Naive B cell (primary cell): ENCODE data around the gene KLHDC10. TPM values are rescaled to one million over a fixed set of nuclear protein-coding genes. Genes with fewer than 3 reads are reported as not detected.
"Not testable (repeated sequence)": the region's sequence is repeated elsewhere in the genome, so short reads cannot be mapped to it uniquely, and the experiment has no call there.

Experiments
- ATAC-seq, 2 donors: fragments of 150-1000 bp; cut with Tn5 transposase; 2 replicates each; pipeline ENCODE4 v1.10.0; 2021; ENCODE audit warnings: low read depth in 2 of 2, mild to moderate bottlenecking in 2 of 2, moderate library complexity in 2 of 2
- DNase-seq: peaks from one replicate; pipeline ENCODE4 v3.0.0; 2022
- H3K27ac Mint-ChIP-seq, 6 donors: one replicate each; pipeline ENCODE4 v1.8.0; 2020 to 2022; ENCODE audit warnings: mild to moderate bottlenecking in 6 of 6, mixed read lengths in 6 of 6, moderate library complexity in 5 of 6, inconsistent platforms in 2 of 6
- H3K27me3 Mint-ChIP-seq, 3 donors: one replicate each; pipeline ENCODE4 v1.8.0; 2021 to 2022; ENCODE audit warnings: mixed read lengths in 3 of 3, mild to moderate bottlenecking in 1 of 3
- H3K36me3 Mint-ChIP-seq, 2 donors: one replicate each; pipeline ENCODE4 v1.8.0; 2020 to 2022; ENCODE audit warnings: mixed read lengths in 2 of 2, inconsistent platforms in 1 of 2, mild to moderate bottlenecking in 1 of 2
- H3K4me1 Mint-ChIP-seq, 3 donors: one replicate each; pipeline ENCODE4 v1.8.0; 2020 to 2022; ENCODE audit warnings: mixed read lengths in 3 of 3, inconsistent platforms in 1 of 3, mild to moderate bottlenecking in 1 of 3, moderate library complexity in 1 of 3
- H3K4me3 Mint-ChIP-seq, 8 donors: one replicate each; pipeline ENCODE4 v1.8.0; 2020 to 2022; ENCODE audit warnings: mild to moderate bottlenecking in 8 of 8, mixed read lengths in 8 of 8, moderate library complexity in 8 of 8, inconsistent platforms in 2 of 8
- H3K9me3 Mint-ChIP-seq, 7 donors: one replicate each; pipeline ENCODE4 v1.8.0; 2020 to 2022; ENCODE audit warnings: mixed read lengths in 7 of 7, mild to moderate bottlenecking in 5 of 7, inconsistent platforms in 2 of 7, moderate library complexity in 1 of 7
- polyA plus RNA-seq, 6 donors: library from polyadenylated mRNA; unstranded; fragments of 300-500 nt; fragmentation: Illumina TruSeq; gene quantifications; one replicate each; pipeline ENCODE4 v1.2.3, GENCODE V29; 2021; ENCODE audit warnings: low read depth in 6 of 6

Gene KLHDC10
- polyA plus RNA-seq: 1 to 10 TPM; 1.4 to 6.5 (median 3.5) TPM

GRCh38 chr7:130069978-130070860, at the start of gene KLHDC10:
KLHDC10 (plus strand) TSS chr7:130070534; CDS start chr7:130070644, 110 bp downstream.
- H3K27me3 Mint-ChIP-seq: peaks cover 0 to 5% (median 0%) of the 10 kb centered on the region in 3 donors
- peak within 1 kb of the TSS; percentile 72 to 98 (median 94) for H3K27ac Mint-ChIP-seq
- H3K4me1 Mint-ChIP-seq: peaks cover 31 to 49% (median 41%) of the 10 kb centered on the region in 3 donors

DNA sequence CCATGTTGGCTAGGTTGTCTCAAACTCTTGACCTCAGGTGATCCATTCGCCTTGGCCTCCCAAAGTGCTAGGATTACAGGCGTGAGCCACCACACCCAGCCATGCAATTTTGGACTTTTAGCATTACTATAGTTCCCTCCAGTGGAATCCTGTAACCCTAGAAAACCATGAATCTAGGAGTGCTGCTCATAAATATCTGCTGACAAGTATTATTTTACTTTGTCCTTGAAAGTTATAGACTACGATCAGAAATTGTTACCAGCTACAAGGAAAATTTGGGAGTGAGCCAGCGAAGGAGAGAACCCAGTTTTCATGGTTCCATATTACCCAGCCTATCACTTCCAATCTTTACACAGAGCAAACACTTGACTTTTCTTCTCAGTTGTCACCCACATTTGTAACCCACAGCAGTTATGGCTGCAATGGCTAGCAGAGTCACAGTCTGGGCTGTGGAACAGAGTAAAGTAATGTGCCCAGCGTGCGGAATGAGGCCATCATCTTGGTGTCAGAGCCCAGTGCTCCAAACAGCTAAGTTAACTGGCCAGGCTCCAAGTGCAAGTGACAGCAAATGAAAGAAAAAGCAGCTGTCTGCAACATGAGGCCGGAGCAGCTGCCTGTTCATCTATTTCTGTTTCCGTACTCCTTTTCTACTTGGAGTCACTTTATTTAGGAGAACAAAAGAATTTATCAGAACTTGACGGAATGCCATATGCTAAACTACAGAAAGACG, 49.1 kb upstream of the KLHDC10 start:
- no peak for ATAC-seq
- peaks cover 20 to 22% of the 10 kb centered on the region in 2 donors for H3K36me3 Mint-ChIP-seq

More at GRCh38 chr7:130069978-130070860, at the start of gene KLHDC10:
- Mint-ChIP-seq H3K36me3 (peaks cover 0 to 8% of the 10 kb centered on the region in 2 donors), H3K4me3 (peak within 1 kb of the TSS; percentile 84 to 98 (median 92)), H3K9me3 (no peaks in the 10 kb centered on the region)
- ATAC-seq (peak; percentile 95 to 98), DNase-seq (peak; percentile 96)

DNA sequence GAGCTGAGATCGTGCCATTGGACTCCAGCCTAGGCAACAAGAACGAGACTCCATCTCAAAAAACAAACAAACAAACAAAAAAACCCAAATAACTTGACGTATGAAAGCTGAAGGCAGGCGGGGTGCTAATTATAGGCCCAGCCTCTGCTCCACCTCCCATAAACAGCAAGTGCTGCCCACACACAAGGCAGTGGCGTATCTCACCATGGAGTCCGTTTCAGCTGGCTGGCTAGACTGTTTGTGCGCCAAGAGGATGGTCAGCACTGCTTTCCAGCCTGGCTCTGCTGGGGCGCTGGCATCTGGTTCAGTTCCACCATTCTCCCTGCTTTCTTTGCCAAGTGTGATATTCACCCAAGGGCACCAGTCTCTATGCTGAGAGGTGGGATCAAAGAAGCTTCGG, 48.2 kb upstream of the KLHDC10 start:
- Mint-ChIP-seq H3K27me3 (no peaks in the 10 kb centered on the region), H3K36me3 (peaks cover 20 to 23% of the 10 kb centered on the region in 2 donors), H3K27ac (no peak overlapping the region), H3K4me1 (no peaks in the 10 kb centered on the region), H3K9me3 (no peaks in the 10 kb centered on the region), H3K4me3 (no peak overlapping the region)
- ATAC-seq (no peak), DNase-seq (no peak)

More for the DNA sequence above, 49.1 kb upstream of the KLHDC10 start:
- Mint-ChIP-seq H3K4me3 (no peak overlapping the region), H3K4me1 (no peaks in the 10 kb centered on the region), H3K27me3 (no peaks in the 10 kb centered on the region), H3K9me3 (no peaks in the 10 kb centered on the region), H3K27ac (peak overlapping the region in 1 of 6 donors; percentile 49)
- no peak for DNase-seq

- ATAC-seq (no peak), DNase-seq (no peak)
- no peaks in the 10 kb centered on the region for H3K4me1 Mint-ChIP-seq
- no peak overlapping the region for H3K4me3 Mint-ChIP-seq
- no peaks in the 10 kb centered on the region for H3K27me3 Mint-ChIP-seq
- no peaks in the 10 kb centered on the region for H3K9me3 Mint-ChIP-seq
- peaks cover 20 to 23% of the 10 kb centered on the region in 2 donors for H3K36me3 Mint-ChIP-seq
- H3K27ac Mint-ChIP-seq: no peak overlapping the region
Measured at GRCh38 chr7:130022623-130023175, 47.6 kb upstream of the KLHDC10 start.

DNA sequence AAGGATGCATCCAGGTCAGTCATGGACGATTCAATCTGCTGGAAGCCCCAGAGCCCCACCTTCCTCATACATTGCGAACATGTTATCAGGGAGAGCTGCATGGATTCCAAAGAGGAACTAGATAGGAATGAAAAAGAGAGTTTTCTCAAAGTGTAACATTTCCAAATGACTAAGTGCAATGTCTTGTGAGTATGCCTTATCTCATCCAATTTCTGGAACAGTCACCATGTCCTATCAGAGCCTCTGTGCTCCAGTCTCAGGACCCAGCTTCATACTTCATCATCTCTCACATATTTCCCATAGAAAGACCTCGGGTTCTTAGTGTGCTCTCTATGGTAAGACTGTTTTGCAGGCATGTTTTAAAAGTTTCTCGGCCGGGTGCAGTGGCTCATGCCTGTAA, 45.9 kb upstream of the KLHDC10 start:
- H3K4me3 Mint-ChIP-seq: no peak overlapping the region
- DNase-seq (no peak), ATAC-seq (no peak)
- H3K36me3 Mint-ChIP-seq: peaks cover 16 to 20% of the 10 kb centered on the region in 2 donors
- peak overlapping the region in 1 of 6 donors; percentile 67 for H3K27ac Mint-ChIP-seq
- no peaks in the 10 kb centered on the region for H3K27me3 Mint-ChIP-seq
- no peaks in the 10 kb centered on the region for H3K4me1 Mint-ChIP-seq
- H3K9me3 Mint-ChIP-seq: no peaks in the 10 kb centered on the region

GRCh38 chr7:130032698-130033097, 37.6 kb upstream of the KLHDC10 start:
- no peaks in the 10 kb centered on the region for H3K27me3 Mint-ChIP-seq
- ATAC-seq: no peak
- H3K4me1 Mint-ChIP-seq: no peaks in the 10 kb centered on the region
- no peak overlapping the region for H3K27ac Mint-ChIP-seq
- no peak overlapping the region for H3K4me3 Mint-ChIP-seq
- H3K36me3 Mint-ChIP-seq: peaks cover 25 to 31% of the 10 kb centered on the region in 2 donors
- DNase-seq: no peak
- no peaks in the 10 kb centered on the region for H3K9me3 Mint-ChIP-seq

- no peaks in the 10 kb centered on the region for H3K27me3 Mint-ChIP-seq
- DNase-seq (no peak), ATAC-seq (no peak)
- H3K4me3 Mint-ChIP-seq: no peak overlapping the region
- peak overlapping the region in 1 of 6 donors; percentile 36 for H3K27ac Mint-ChIP-seq
- H3K4me1 Mint-ChIP-seq: no peaks in the 10 kb centered on the region
- H3K9me3 Mint-ChIP-seq: no peaks in the 10 kb centered on the region
- peaks cover 15 to 20% of the 10 kb centered on the region in 2 donors for H3K36me3 Mint-ChIP-seq
Measured at GRCh38 chr7:130037703-130038102, 32.6 kb upstream of the KLHDC10 start.

GRCh38 chr7:130040576-130040975, 29.8 kb upstream of the KLHDC10 start:
- Mint-ChIP-seq H3K4me3 (no peak overlapping the region), H3K4me1 (no peaks in the 10 kb centered on the region), H3K27ac (no peak overlapping the region), H3K9me3 (no peaks in the 10 kb centered on the region), H3K36me3 (peaks cover 8 to 29% of the 10 kb centered on the region in 2 donors), H3K27me3 (no peaks in the 10 kb centered on the region)
- no peak for DNase-seq
- no peak for ATAC-seq

GRCh38 chr7:130047831-130048230, 22.5 kb upstream of the KLHDC10 start:
- H3K9me3 Mint-ChIP-seq: no peaks in the 10 kb centered on the region
- H3K27me3 Mint-ChIP-seq: no peaks in the 10 kb centered on the region
- H3K36me3 Mint-ChIP-seq: peaks cover 7 to 15% of the 10 kb centered on the region in 2 donors
- no peak for ATAC-seq
- H3K27ac Mint-ChIP-seq: no peak overlapping the region
- H3K4me3 Mint-ChIP-seq: no peak overlapping the region
- no peak for DNase-seq
- peaks cover 6 to 22% (median 8%) of the 10 kb centered on the region in 3 donors for H3K4me1 Mint-ChIP-seq

DNA sequence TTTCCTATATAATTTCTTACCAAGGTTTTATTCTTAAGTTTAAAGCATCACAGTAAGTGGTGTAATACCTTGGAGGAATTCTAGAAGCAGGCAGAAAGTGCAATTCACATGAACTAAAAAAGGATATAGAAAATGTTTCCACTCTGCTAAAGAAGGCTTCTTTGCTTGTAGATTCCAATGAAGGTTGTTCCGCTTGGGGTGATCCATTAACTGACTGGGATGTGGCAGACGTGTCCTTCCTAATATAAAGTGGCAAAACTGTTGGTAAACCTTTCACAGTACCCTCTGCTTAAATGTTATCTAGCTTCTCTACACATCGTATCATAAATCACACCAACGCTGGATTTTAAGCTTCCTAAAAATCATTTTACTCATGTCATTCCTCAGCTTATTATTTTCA, 21.4 kb upstream of the KLHDC10 start:
- H3K27me3 Mint-ChIP-seq: no peaks in the 10 kb centered on the region
- ATAC-seq: no peak
- no peak for DNase-seq
- peaks cover 7 to 8% of the 10 kb centered on the region in 2 donors for H3K36me3 Mint-ChIP-seq
- peaks cover 6 to 22% (median 8%) of the 10 kb centered on the region in 3 donors for H3K4me1 Mint-ChIP-seq
- H3K4me3 Mint-ChIP-seq: peak overlapping the region in 3 of 8 donors; percentile 28 to 99 (median 72)
- H3K27ac Mint-ChIP-seq: no peak overlapping the region
- no peaks in the 10 kb centered on the region for H3K9me3 Mint-ChIP-seq

DNA sequence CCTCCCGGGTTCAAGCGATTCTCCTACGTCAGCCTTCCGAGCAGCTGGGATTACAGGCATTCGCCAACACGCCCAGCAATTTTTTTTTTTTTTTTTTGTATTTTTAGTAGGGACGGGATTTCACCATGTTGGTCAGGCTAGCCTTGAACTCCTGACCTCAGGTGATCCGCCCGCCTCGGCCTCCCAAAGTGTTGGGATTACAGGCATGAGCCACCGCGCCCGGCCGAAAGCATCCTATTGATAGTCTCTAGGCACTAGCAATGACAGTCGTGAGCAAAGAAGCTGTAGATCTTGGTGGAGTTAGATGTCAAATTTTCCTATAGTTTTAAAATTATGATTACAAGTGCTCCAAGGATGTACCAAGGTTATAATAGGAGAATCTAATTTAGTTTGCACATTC, 18.1 kb upstream of the KLHDC10 start:
- peaks cover 0 to 11% (median 4%) of the 10 kb centered on the region in 3 donors for H3K27me3 Mint-ChIP-seq
- not testable (repeated sequence) for DNase-seq, H3K36me3 Mint-ChIP-seq, H3K9me3 Mint-ChIP-seq, ATAC-seq
- peaks cover 6 to 22% (median 8%) of the 10 kb centered on the region in 3 donors for H3K4me1 Mint-ChIP-seq
- H3K27ac Mint-ChIP-seq: peak overlapping the region in 1 of 6 donors; percentile 29
- H3K4me3 Mint-ChIP-seq: peak overlapping the region in 5 of 8 donors; percentile 9 to 71 (median 25)

DNA sequence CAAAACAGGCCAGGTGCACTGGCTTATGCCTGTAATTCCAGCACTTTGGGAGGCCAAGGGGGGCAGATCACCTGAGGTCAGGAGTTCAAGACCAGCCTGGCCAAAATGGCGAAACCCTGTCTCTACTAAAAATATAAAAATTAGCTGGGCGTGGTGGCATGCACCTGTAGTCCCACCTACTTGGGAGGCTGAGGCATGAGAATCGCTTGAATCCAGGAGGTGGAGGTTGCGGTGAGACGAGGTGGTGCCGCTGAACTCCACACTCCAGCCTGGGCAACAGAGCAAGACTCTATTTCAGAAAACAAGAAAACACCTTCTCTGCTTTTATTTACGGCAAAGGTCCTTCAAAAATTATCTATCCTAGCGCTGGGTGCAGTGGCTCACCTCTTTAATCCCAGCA, 15.1 kb upstream of the KLHDC10 start:
- ATAC-seq, H3K27ac Mint-ChIP-seq, H3K4me3 Mint-ChIP-seq, H3K36me3 Mint-ChIP-seq, H3K9me3 Mint-ChIP-seq, DNase-seq: not testable (repeated sequence)
- peaks cover 6 to 15% (median 8%) of the 10 kb centered on the region in 3 donors for H3K4me1 Mint-ChIP-seq
- H3K27me3 Mint-ChIP-seq: peaks cover 5 to 13% (median 11%) of the 10 kb centered on the region in 3 donors

GRCh38 chr7:130062246-130062645, 8.1 kb upstream of the KLHDC10 start:
- Mint-ChIP-seq H3K4me3 (no peak overlapping the region), H3K27me3 (peaks cover 0 to 17% (median 8%) of the 10 kb centered on the region in 3 donors), H3K9me3 (no peaks in the 10 kb centered on the region), H3K4me1 (peaks cover 0 to 3% (median 0%) of the 10 kb centered on the region in 3 donors), H3K36me3 (no peaks in the 10 kb centered on the region), H3K27ac (no peak overlapping the region)
- DNase-seq (no peak), ATAC-seq (no peak)
